DND-41 (cell line): ENCODE measurements around the gene HECA.

Experiments
- ATAC-seq: fragments of 200-7000 bp; cut with Tn5 transposase; 3 replicates; pipeline ENCODE4 v1.9.1; 2021; ENCODE audit warnings: low read depth; ENCODE audit not compliant: insufficient read depth
- DNase-seq: peaks from one replicate; pipeline ENCODE4 v3.0.0-alpha.2; 2020
- H2AFZ ChIP-seq: 2 replicates; pipeline ENCODE4 v1.6.0; 2012; ENCODE audit warnings: low read depth, low read length
- H3K27ac ChIP-seq: 2 replicates; pipeline ENCODE4 v1.5.1; 2012; ENCODE audit warnings: low read length, inconsistent platforms
- H3K27me3 ChIP-seq: fragments of 200-600 bp; sonication (generic); 2 replicates; pipeline ENCODE4 v1.6.0; 2012; ENCODE audit warnings: low read length, mild to moderate bottlenecking, inconsistent platforms; ENCODE audit not compliant: insufficient read depth, poor library complexity
- H3K36me3 ChIP-seq: 2 replicates; pipeline ENCODE4 v1.5.1; 2012; ENCODE audit warnings: low read length, inconsistent platforms; ENCODE audit not compliant: insufficient read depth
- H3K4me1 ChIP-seq: 2 replicates; pipeline ENCODE4 v1.5.1; 2012; ENCODE audit warnings: mild to moderate bottlenecking, low read length; ENCODE audit not compliant: insufficient read depth
- H3K4me2 ChIP-seq: 2 replicates; pipeline ENCODE4 v1.6.0; 2012; ENCODE audit warnings: mild to moderate bottlenecking, moderate library complexity, low read length, inconsistent platforms; ENCODE audit not compliant: insufficient read depth
- H3K4me3 ChIP-seq, 2 experiments: fragments of 200-600 bp in 1 of 2; shearing (Covaris generic) in 1 of 2; 2 replicates each; pipeline ENCODE4 v1.5.1; 2012 to 2016; ENCODE audit warnings: inconsistent platforms in 2 of 2, low read length in 2 of 2, mild to moderate bottlenecking in 2 of 2, low read depth in 1 of 2, moderate library complexity in 1 of 2
- H3K79me2 ChIP-seq: 2 replicates; pipeline ENCODE4 v1.6.0; 2012; ENCODE audit warnings: low read length, inconsistent platforms; ENCODE audit not compliant: insufficient read depth
- H3K9ac ChIP-seq: 2 replicates; pipeline ENCODE4 v1.6.0; 2012; ENCODE audit warnings: low read depth, mild to moderate bottlenecking, inconsistent platforms, low read length, moderate library complexity
- H3K9me3 ChIP-seq: 2 replicates; pipeline ENCODE4 v1.5.1; 2012; ENCODE audit warnings: low read length, moderate library complexity, mild to moderate bottlenecking, inconsistent platforms; ENCODE audit not compliant: insufficient read depth, severe bottlenecking
- H4K20me1 ChIP-seq: 2 replicates; pipeline ENCODE4 v1.6.0; 2012; ENCODE audit warnings: low read length; ENCODE audit not compliant: insufficient read depth
- EZH2 ChIP-seq: IDR thresholded peaks from 3 replicates; pipeline ENCODE4 v1.6.1; 2012; ENCODE audit warnings: borderline replicate concordance, low read depth, mild to moderate bottlenecking, moderate library complexity, low read length, inconsistent platforms; ENCODE audit not compliant: severe bottlenecking
- TF ChIP-seq, protein P1 (sequence below): IDR thresholded peaks from 2 replicates; pipeline ENCODE4 v1.5.1; 2012; ENCODE audit warnings: borderline replicate concordance, low read length, moderate library complexity, mild to moderate bottlenecking; ENCODE audit not compliant: poor library complexity, severe bottlenecking; ENCODE audit errors: extremely low read depth

Gene HECA

GRCh38 chr6:139174961-139175360 is 40.1 kb downstream of the HECA start:
- no peak for DNase-seq
- peaks cover 13% of the 10 kb centered on the region for H3K79me2 ChIP-seq

DNA sequence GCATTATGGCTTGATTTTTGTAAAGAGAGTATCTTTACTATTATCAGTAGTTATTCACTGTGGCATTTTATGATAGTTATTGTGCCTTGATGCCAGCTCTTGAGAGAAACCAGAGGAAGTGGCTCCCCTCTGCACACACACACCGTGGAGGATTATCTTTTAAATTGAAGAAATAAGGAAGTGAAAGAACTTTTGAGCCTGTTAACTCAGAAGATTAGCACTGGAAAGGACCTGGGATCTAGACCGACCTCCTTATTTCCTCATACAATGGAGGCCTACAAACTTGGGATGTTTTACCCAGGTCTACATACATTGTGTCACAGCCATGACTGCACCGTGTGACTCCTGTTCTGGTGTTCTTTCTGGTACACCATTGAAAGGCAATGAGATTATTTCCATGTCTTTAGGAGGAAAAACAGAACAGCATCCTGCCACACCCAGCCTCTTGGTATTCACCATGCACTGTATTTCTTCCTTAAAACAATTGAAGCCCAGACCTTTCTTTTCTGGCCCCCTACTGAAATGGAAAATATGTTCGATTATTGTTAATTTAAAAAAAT is 40.6 kb downstream of the HECA start:
- no peak overlapping the region for H3K27ac ChIP-seq
- no peaks in the 10 kb centered on the region for H3K4me1 ChIP-seq
- H3K4me2 ChIP-seq: no peak overlapping the region
- DNase-seq (no peak), ATAC-seq (no peak)
- H2AFZ ChIP-seq: no peak overlapping the region
- no peaks in the 10 kb centered on the region for H3K9me3 ChIP-seq
- H3K4me3 ChIP-seq: no peak overlapping the region
- TF ChIP-seq EZH2: no peak
- TF ChIP-seq, protein P1, sequence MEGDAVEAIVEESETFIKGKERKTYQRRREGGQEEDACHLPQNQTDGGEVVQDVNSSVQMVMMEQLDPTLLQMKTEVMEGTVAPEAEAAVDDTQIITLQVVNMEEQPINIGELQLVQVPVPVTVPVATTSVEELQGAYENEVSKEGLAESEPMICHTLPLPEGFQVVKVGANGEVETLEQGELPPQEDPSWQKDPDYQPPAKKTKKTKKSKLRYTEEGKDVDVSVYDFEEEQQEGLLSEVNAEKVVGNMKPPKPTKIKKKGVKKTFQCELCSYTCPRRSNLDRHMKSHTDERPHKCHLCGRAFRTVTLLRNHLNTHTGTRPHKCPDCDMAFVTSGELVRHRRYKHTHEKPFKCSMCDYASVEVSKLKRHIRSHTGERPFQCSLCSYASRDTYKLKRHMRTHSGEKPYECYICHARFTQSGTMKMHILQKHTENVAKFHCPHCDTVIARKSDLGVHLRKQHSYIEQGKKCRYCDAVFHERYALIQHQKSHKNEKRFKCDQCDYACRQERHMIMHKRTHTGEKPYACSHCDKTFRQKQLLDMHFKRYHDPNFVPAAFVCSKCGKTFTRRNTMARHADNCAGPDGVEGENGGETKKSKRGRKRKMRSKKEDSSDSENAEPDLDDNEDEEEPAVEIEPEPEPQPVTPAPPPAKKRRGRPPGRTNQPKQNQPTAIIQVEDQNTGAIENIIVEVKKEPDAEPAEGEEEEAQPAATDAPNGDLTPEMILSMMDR: no peak
- H3K79me2 ChIP-seq: peaks cover 9% of the 10 kb centered on the region
- H4K20me1 ChIP-seq: peaks cover 27% of the 10 kb centered on the region
- no peak overlapping the region for H3K9ac ChIP-seq
- peaks cover 83% of the 10 kb centered on the region for H3K36me3 ChIP-seq
- H3K27me3 ChIP-seq: no peaks in the 10 kb centered on the region

More at GRCh38 chr6:139174961-139175360, 40.1 kb downstream of the HECA start:
- Histone ChIP-seq H2AFZ (no peak overlapping the region), H3K9me3 (no peaks in the 10 kb centered on the region), H3K27me3 (no peaks in the 10 kb centered on the region), H3K4me1 (no peaks in the 10 kb centered on the region), H3K4me2 (no peak overlapping the region), H3K9ac (no peak overlapping the region), H4K20me1 (peaks cover 31% of the 10 kb centered on the region), H3K36me3 (peaks cover 83% of the 10 kb centered on the region), H3K27ac (no peak overlapping the region), H3K4me3 (no peak overlapping the region)
- no peak for ATAC-seq
- TF ChIP-seq, protein P1: no peak
- TF ChIP-seq EZH2: no peak

GRCh38 chr6:139181236-139181635 is 46.4 kb downstream of the HECA start:
- no peak for ATAC-seq
- H3K4me2 ChIP-seq: no peak overlapping the region
- no peak for TF ChIP-seq EZH2
- TF ChIP-seq, protein P1: no peak
- H3K4me1 ChIP-seq: no peaks in the 10 kb centered on the region
- peaks cover 42% of the 10 kb centered on the region for H3K36me3 ChIP-seq
- no peak for DNase-seq
- H2AFZ ChIP-seq: no peak overlapping the region
- H3K27me3 ChIP-seq: no peaks in the 10 kb centered on the region
- no peaks in the 10 kb centered on the region for H3K9me3 ChIP-seq
- H4K20me1 ChIP-seq: no peaks in the 10 kb centered on the region
- H3K4me3 ChIP-seq: no peak overlapping the region
- no peaks in the 10 kb centered on the region for H3K79me2 ChIP-seq
- H3K27ac ChIP-seq: no peak overlapping the region
- H3K9ac ChIP-seq: no peak overlapping the region
